PFSK-1 (cell line): ENCODE results near the gene LTB4R2.

ENCODE experiments used
- FOXP2 ChIP-seq: optimal IDR thresholded peaks from 2 replicates; pipeline ENCODE3; 2011; ENCODE audit warnings: borderline replicate concordance, control low read depth, inconsistent platforms; ENCODE audit not compliant: insufficient read depth; ENCODE audit errors: extremely low read length, extremely low read depth
- POLR2AphosphoS5 ChIP-seq: IDR thresholded peaks from 2 replicates; pipeline ENCODE4 v1.6.1; 2012; ENCODE audit warnings: low read depth, mild to moderate bottlenecking, control low read depth, low read length, moderate library complexity
- SIN3A ChIP-seq: IDR thresholded peaks from 2 replicates; pipeline ENCODE4 v1.6.1; 2012; ENCODE audit warnings: mild to moderate bottlenecking, low read length, moderate library complexity, borderline replicate concordance; ENCODE audit not compliant: insufficient read depth
- TAF1 ChIP-seq: IDR thresholded peaks from 2 replicates; pipeline ENCODE4 v1.6.1; 2012; ENCODE audit warnings: low read length, control low read depth, borderline replicate concordance; ENCODE audit not compliant: insufficient read depth
- TF ChIP-seq, protein P1 (sequence below), 2 experiments: IDR thresholded peaks; 2 replicates each; pipeline versions ENCODE4 v1.6.1 to v1.8.0; 2011 to 2012; ENCODE audit warnings: low read depth in 2 of 2, low read length in 2 of 2, control low read depth in 1 of 2, inconsistent platforms in 1 of 2, mild to moderate bottlenecking in 1 of 2, moderate library complexity in 1 of 2; ENCODE audit not compliant: insufficient read depth in 1 of 2

Gene LTB4R2

DNA sequence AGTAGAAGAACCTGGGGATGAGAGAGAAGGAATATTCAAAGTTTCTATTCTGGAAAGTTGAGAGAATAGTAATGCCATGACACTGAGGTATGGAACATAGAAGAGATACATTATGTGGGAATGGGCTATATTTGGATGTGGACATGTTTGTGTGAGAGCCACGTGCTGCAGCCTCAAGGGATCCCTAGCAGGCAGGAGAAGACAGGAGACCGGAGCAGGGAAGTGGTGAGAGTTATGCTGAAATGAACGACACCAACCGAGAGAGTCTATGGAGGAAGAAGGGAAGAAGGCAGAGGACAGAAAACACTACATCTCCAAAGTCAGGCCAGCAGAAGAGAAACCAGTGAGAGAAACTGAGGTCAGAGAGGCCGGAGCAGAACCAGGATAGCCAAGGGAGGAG is 39.8 kb downstream of the LTB4R2 start:
- TF ChIP-seq POLR2AphosphoS5 (no peak), SIN3A (no peak), FOXP2 (no peak), TAF1 (no peak)
- TF ChIP-seq, protein P1, sequence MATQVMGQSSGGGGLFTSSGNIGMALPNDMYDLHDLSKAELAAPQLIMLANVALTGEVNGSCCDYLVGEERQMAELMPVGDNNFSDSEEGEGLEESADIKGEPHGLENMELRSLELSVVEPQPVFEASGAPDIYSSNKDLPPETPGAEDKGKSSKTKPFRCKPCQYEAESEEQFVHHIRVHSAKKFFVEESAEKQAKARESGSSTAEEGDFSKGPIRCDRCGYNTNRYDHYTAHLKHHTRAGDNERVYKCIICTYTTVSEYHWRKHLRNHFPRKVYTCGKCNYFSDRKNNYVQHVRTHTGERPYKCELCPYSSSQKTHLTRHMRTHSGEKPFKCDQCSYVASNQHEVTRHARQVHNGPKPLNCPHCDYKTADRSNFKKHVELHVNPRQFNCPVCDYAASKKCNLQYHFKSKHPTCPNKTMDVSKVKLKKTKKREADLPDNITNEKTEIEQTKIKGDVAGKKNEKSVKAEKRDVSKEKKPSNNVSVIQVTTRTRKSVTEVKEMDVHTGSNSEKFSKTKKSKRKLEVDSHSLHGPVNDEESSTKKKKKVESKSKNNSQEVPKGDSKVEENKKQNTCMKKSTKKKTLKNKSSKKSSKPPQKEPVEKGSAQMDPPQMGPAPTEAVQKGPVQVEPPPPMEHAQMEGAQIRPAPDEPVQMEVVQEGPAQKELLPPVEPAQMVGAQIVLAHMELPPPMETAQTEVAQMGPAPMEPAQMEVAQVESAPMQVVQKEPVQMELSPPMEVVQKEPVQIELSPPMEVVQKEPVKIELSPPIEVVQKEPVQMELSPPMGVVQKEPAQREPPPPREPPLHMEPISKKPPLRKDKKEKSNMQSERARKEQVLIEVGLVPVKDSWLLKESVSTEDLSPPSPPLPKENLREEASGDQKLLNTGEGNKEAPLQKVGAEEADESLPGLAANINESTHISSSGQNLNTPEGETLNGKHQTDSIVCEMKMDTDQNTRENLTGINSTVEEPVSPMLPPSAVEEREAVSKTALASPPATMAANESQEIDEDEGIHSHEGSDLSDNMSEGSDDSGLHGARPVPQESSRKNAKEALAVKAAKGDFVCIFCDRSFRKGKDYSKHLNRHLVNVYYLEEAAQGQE (IDR thresholded peaks at IDR 0.05; ENCODE audit: insufficient read depth in 1 of 2, low read depth in 2 of 2, low read length in 2 of 2), result no peak

DNA sequence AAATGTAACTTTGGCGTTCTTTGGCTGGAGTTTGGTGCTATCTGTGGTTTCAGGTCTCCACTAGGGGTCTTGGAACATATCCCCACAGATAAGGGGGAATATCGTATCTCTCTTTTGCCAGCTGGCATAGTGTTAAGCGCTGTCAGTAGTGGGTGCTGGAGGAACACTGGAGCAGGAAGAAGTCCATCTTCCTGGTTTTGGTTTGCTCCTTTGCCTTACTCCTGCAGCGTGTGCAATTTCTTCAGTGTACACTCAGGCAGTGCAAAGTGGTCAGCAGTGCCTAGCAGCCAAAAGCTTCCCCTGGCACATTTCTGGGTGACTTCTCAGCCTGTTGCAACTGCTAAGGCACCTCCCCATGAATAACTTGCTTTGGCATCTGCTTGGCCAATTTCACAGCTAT is 41.6 kb downstream of the LTB4R2 start:
- TF ChIP-seq TAF1, result no peak
- TF ChIP-seq, protein P1 (IDR thresholded peaks at IDR 0.05; ENCODE audit: insufficient read depth in 1 of 2, low read depth in 2 of 2, low read length in 2 of 2), result no peak
- TF ChIP-seq POLR2AphosphoS5, result no peak

DNA sequence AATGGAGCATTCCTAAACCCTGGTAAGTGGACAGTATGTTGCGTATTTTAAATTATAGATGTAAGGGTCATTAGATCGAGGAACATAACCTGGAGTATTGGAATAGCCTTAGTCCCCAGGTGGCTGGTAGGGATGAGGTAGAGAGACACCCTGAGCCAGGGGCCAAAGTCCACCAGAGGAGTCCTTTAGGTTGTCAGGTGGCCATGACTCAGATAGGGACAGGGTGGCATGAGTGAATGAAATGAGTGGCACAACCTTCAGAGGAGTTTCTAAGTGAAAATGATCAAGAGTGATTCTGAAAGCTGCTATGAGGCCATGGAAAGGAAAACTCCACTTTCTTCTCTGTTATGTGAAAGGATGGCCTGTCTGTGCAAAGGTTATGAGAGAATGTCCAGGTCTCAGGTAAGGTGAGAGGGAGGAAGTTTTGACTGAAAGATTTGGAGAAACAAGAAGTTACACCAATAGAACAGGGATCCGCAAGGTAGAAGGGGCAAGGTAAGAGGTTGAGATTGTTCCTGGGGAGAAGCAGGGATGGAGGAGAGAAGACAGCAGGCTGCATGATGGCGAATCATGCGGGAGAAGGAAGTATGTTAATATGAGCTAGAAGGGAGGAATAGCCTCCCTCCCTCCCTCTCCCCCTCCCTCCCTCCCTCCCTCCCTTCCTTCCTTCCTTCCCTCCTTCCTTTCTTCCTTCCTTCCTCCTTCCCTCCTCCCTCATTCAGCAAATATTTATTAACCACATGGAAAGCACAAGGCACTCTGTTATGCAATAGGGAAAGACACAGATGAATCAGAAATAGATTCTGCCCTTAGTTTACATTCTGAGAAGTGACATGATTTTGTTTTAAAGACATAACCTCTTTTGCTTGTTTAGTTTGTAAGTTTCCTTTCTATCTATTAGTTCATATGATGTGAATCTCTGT is 43.9 kb downstream of the LTB4R2 start:
- TF ChIP-seq FOXP2 (no peak), SIN3A (no peak), POLR2AphosphoS5 (no peak), TAF1 (no peak)
- TF ChIP-seq, protein P1 (IDR thresholded peaks at IDR 0.05; ENCODE audit: insufficient read depth in 1 of 2, low read depth in 2 of 2, low read length in 2 of 2), result no peak

DNA sequence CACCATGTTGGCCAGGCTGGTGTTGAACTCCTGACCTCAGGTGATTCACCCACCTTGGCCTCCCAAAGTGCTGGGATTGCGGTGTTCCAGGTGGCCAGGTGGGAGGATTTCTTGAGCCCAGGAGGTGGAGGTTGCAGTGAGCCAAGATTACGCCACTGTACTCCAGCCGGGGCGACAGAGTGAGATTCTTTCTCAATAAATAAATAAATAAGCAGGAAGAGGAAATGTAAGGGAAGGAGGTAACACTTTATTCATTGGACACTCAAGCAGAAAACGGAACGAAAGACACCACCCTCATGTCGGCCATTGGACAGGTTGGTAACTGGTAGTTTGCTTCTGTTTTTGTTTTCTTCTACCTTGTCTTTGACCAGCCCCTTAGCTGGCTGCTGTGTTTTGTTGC is 45.1 kb downstream of the LTB4R2 start:
- TF ChIP-seq FOXP2 (no peak), SIN3A (no peak), TAF1 (no peak)

DNA sequence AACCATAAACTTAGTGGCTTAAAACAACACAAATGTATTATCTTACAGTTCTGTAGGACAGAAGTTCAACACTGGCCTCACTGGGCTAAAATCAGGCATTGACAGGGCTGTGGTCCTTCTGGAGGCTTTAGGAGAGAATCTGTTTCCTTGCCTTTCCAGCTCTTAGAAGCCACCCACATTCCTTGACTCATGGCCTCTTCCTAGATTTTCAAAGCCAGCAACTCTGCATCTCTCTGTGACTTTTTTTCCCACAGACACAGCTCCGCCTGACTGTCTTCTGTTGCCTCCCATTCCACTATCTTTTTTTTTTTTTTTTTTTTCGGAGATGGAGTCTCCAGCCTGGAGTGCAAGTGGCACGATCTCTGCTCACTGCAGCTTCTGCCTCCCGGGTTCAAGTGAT is 46.3 kb downstream of the LTB4R2 start:
- TF ChIP-seq, protein P1 (IDR thresholded peaks at IDR 0.05; ENCODE audit: insufficient read depth in 1 of 2, low read depth in 2 of 2, low read length in 2 of 2), result no peak
- TF ChIP-seq SIN3A (no peak), POLR2AphosphoS5 (no peak), TAF1 (no peak), FOXP2 (no peak)
